Colon (tissue), 2 donors: Measurements from ENCODE around the gene TRIM71.
"Not testable (repeated sequence)": the region's sequence is repeated elsewhere in the genome, so short reads cannot be mapped to it uniquely, and the experiment has no call there.

Experiments
- FAIRE-seq: peaks from 2 replicates; lab custom pipeline; 2012; peaks lifted over from hg19 to GRCh38; lab: Jason Lieb, UNC
- donor health status: control.
- donor health status: control.

TRIM71 gene

DNA sequence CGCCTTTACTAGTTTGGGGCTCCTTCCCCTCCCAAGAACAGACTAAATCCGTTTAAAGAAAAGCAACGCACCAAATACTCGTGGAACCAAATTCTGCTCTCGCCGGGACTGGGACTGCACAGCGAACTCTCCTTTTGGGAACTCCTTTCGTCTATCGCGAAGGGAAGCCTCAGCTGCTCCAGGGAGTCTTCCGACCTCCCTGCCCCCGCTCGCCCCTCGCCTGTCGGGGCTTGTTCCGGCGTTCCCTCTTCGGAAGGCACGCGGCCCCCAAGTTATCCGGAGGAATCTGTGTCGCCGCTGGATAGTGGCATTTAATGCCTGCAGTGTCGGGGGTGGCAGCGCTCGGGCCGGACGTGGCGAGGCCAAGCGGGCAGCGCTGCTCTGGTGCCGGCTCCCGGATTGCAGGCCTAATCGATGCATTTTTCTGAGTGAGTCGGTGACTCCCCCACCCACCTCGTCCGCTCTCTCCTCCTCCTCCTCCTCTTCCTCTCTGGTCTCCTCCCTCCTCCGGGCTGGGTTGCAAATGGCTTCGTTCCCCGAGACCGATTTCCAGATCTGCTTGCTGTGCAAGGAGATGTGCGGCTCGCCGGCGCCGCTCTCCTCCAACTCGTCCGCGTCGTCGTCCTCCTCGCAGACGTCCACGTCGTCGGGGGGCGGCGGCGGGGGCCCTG lies at the start of gene TRIM71:
Gene TRIM71 (plus strand): TSS at position 440 of the 671 bp plus-strand sequence. CDS start 84 bp downstream, at position 524.
- FAIRE-seq: no peak

GRCh38 chr3:32778389-32778788 lies 39.4 kb upstream of the TRIM71 start:
- no peak for FAIRE-seq

DNA sequence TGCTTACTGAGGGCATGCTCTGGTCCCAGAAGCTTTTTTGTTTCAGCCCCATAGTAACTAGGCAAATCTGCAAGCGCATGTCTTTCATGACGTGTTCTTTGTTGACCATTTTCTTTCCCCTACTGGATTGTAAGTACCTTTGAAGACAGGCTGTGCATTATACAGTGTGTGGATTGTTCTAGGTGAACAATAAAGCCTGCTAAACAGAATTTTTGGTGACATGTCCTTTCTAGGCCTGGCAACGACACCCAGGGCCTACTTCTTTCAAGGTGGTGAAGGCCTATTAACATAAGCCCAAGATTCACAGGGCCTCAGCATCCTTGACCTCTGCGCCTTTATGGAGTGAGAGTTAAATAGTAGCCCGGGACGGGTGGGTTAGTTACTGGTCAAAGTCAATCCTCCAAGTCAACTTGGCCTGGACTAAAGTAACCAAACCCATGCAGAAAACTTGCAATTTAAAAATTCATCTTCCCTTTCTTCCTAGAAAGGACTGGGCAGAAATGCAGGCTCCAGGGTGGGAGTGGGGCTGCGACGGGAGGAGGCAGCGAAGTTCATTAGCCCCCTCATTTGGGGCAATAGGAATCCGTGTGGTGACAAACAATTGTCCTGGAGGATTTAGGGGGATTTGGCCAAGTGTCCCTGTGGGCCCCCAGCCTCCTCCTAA lies 37.6 kb upstream of the TRIM71 start:
- no peak for FAIRE-seq

DNA sequence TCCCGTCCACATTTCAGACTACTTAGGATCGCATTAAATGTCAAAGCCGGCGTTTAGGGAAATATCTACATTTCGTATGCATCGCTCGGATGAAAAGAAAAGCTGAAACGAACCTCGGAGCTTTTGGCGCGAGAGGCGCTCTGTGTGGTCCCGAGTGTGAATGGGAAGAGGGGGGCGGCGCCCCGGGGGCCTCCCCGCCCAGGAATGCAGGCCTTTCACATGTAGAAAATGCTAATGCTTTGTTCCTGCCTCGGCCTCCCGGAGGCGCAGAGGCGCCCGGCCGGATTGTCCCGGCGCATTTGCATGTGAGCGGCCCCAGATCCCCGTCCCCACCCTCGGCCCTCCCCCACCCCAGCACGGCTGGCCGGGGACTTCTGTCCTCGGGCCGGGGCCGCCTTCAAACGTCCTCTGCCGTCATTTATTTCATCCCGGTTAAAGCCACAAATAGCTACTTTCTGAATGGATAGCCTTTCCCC lies 37.0 kb upstream of the TRIM71 start:
- no peak for FAIRE-seq

DNA sequence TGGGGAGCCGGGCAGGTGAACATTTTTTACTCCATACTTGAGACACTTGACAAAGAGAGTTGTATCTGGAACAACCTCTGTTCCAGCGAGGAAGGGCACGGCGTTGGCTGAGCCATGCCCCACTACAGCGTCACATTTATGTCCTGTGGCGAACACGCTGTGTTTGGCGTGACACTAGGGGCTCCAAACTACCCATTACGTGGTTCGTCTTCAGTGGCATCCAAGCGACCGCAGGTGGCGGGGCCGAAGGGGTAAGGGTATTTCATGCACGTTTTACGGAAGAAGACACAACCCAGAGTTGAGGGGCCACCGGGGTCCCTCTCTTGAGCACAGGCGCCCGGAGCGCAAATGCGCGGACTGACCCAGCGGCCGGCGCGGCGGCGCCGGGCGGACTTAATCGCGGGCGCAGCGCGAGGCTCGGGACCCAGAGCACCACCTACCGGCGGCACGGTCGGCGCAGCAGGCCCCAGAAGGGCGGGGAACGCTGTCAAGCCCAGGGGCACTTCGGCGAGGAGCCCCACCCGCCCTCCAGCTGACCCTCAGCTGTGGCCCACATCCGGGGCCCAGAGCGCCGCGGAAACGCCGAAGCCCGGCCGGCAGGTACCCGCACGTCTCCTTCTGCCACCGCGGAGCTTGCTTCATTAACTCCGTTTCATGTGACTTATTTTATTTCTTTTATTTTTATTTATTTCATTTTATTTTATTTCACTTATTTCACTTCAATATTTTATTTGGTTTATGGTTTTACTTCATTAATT lies 36.4 kb upstream of the TRIM71 start:
- FAIRE-seq: no peak

DNA sequence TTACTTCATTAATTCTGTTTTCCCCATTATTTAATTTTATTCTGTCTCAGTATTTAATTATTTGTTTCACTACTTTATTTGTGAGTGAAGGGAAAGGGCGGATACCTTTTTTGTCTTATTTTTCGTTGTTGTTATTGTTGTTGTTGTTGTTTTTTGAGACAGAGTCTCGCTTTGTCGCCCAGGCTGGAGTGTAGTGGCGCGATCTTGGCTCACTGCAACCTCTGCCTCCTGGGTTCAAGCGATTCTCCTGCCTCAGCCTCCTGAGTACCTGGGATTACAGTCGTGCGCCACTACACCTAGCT lies 35.9 kb upstream of the TRIM71 start:
- FAIRE-seq: not testable (repeated sequence)

DNA sequence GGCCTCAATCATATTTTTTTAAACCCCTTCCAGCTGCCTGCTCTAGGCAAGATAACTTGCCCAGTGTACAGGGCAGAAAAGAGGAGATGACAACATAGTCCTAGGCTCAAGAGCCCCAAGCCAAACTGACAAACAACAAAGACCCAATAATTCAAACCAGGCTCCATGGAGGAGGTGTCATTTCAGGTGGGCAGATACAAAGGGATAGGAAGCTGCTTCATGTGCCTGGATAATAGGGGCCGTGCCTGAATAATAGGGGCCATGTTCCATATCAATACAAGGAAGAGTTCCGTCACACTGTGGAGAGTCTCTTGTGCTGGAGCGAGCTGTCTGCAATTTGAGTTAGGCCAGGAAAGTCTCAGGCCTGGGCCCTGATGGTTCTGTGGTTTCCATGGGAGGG lies 35.4 kb upstream of the TRIM71 start:
- no peak for FAIRE-seq

- no peak for FAIRE-seq
These were observed 26.0 kb upstream of the TRIM71 start for GRCh38 chr3:32791833-32792232.

GRCh38 chr3:32794487-32795308 lies 23.1 kb upstream of the TRIM71 start:
- FAIRE-seq: no peak

GRCh38 chr3:32796384-32796950 lies 21.3 kb upstream of the TRIM71 start:
- FAIRE-seq: not testable (repeated sequence)

GRCh38 chr3:32797776-32798175 lies 20.0 kb upstream of the TRIM71 start:
- no peak for FAIRE-seq

GRCh38 chr3:32801440-32801839 lies 16.4 kb upstream of the TRIM71 start:
- not testable (repeated sequence) for FAIRE-seq

GRCh38 chr3:32813180-32813579 lies 4.6 kb upstream of the TRIM71 start:
- no peak for FAIRE-seq

DNA sequence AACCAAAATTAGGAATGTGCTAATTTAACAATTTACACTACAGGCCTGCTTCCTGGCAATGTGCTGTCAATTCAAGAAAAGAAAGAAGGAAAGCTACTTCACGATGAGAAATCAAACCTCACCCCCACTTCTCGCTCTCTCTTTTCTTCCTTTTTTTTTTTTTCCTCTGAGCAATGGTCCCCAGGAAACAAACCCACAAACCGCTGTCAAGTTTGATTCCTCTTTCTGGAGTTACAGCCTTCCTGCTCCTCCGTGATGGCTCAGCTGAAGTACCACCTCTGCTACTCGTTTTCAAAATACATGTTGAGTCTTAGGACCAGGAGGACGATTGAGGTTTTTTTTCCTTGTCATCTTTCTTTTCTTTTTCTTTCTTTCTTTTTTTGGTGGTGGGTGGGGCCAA lies 3.4 kb upstream of the TRIM71 start:
- FAIRE-seq: no peak

DNA sequence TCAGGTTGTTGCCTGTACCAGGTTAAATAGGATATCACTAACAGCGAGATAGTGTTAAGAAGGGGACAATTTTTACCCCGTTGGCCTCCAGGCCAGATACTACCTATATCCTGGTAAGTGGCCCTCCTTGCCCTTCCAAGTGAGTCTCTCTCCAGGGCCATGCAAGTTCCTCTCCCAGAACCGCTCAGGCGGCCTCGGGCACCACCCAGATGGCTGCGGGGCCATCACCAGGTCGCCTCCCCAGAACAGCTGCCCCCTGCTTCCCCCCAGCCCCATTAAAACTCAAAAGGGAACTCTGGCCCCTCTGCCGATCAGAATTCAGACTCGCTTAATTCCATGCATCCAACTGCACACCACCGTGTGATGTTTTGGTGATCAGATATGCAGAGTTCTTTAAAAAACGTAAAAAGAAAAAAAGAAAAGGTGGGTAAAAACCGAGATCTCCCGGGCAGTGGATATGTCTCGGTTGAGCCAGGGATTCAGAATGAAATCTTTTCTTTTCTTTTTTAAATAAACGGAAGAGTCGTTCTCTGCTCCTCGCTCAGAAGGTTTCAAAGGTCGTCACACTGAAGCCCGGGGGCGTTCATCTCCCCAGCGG lies 1.9 kb upstream of the TRIM71 start:
- no peak for FAIRE-seq

DNA sequence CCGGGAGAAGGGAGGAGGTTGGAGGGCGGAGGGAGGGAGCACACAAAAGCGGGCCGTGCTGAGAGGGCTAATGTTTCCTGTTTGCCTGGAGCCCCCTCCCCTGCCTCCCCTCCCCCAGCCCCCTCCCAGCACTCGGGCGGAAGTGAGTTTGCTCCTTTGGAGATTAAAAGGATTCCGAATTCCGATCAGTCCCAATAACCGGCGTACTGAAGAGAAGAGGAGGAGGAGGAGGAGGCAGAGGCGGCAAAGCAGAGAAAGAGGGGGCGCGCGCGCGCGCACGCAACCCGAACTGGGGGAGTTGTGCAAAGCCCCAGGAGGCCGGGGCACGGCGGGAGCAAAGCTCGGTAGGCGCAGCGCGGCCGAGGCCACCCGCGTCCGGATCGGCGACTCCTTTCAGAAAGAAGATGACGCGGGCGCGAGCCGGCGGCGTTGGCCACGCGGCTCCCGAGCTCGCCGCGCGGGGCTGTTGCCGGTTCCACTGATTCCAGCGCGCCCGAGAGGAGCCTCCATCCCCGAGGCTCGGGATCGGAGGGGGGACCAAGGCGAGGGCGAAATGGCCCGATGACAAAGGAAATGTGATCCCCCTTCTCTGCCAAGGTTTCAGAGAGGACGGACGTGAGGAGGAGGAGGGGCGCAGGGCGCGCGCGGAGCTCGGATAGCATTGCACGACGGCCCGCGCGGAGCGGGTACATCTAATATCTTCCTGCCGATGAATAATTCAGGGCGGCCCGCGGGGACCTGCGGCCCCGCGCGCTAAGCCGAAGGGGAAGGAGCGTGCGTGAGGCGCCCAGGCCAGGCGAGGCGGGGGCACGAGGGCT lies 1.1 kb upstream of the TRIM71 start:
- no peak for FAIRE-seq

- FAIRE-seq: no peak
These were observed 590 bp upstream of the TRIM71 start for GRCh38 chr3:32817257-32817557.

GRCh38 chr3:32818229-32818969 lies 602 bp downstream of the TRIM71 start:
- no peak for FAIRE-seq

GRCh38 chr3:32818970-32819511 lies 1.2 kb downstream of the TRIM71 start:
- FAIRE-seq: no peak
